Measurements from ENCODE around the gene VPS52. TPM values are rescaled to one million over a fixed set of nuclear protein-coding genes. Genes with fewer than 3 reads are reported as not detected.

VPS52 gene
- total and polyA plus RNA-seq, 9 of the 15 experiments (the other 6 are each of a cell fraction or from before 2014, with no cell fraction given): 24.4 to 103 (median 40.2) TPM

GRCh38 chr6:33247977-33248642 is 23.6 kb downstream of the VPS52 start (continued):
- TF ChIP-seq EGR1 (conservative IDR thresholded peaks at IDR 0.05) (peak; percentile 68), KAT8 (IDR thresholded peaks at IDR 0.05; ENCODE audit: low read depth) (no peak), SAP30 (IDR thresholded peaks at IDR 0.05; ENCODE audit: borderline replicate concordance, insufficient read depth, low read depth, low read length, poor library complexity, severe bottlenecking) (no peak), ZBTB17 (CRISPR knock-in tag; IDR thresholded peaks at IDR 0.05) (no peak), ESRRB (CRISPR knock-in tag; IDR thresholded peaks at IDR 0.05; ENCODE audit: borderline replicate concordance) (no peak), PHF20 (IDR thresholded peaks at IDR 0.05; ENCODE audit: partially characterized antibody) (peak; percentile 13), CREM (IDR thresholded peaks at IDR 0.05; ENCODE audit: low read depth) (0 out of 2 replicates have a peak, but pooled peaks have one; percentile 34), GATAD2A (IDR thresholded peaks at IDR 0.05) (0 out of 2 replicates have a peak, but pooled peaks have one; percentile 9), ZNF143 (CRISPR knock-in tag; IDR thresholded peaks at IDR 0.05) (no peak), TEAD4 (IDR thresholded peaks at IDR 0.05; ENCODE audit: low read length) (no peak), TEAD4 (CRISPR knock-in tag; IDR thresholded peaks at IDR 0.05; ENCODE audit: borderline replicate concordance) (no peak), ZNF347 (CRISPR knock-in tag; IDR thresholded peaks at IDR 0.05; ENCODE audit: low read depth) (no peak), DIDO1 (tag; IDR thresholded peaks at IDR 0.05; ENCODE audit: low read depth) (peak; percentile 28; the same call in 1 of the 2 replicates), RBFOX2 (IDR thresholded peaks at IDR 0.05; ENCODE audit: low read depth, low read length) (no peak), FOSL1 (tag; conservative IDR thresholded peaks at IDR 0.05) (0 out of 2 replicates have a peak, but pooled peaks have one; percentile 5)
- TF ChIP-seq, protein P1, sequence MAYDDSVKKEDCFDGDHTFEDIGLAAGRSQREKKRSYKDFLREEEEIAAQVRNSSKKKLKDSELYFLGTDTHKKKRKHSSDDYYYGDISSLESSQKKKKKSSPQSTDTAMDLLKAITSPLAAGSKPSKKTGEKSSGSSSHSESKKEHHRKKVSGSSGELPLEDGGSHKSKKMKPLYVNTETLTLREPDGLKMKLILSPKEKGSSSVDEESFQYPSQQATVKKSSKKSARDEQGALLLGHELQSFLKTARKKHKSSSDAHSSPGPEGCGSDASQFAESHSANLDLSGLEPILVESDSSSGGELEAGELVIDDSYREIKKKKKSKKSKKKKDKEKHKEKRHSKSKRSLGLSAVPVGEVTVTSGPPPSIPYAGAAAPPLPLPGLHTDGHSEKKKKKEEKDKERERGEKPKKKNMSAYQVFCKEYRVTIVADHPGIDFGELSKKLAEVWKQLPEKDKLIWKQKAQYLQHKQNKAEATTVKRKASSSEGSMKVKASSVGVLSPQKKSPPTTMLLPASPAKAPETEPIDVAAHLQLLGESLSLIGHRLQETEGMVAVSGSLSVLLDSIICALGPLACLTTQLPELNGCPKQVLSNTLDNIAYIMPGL (CRISPR knock-in tag; IDR thresholded peaks at IDR 0.05): peak; percentile 85; the same call in 1 of the 2 replicates
- TF ChIP-seq, protein P2, sequence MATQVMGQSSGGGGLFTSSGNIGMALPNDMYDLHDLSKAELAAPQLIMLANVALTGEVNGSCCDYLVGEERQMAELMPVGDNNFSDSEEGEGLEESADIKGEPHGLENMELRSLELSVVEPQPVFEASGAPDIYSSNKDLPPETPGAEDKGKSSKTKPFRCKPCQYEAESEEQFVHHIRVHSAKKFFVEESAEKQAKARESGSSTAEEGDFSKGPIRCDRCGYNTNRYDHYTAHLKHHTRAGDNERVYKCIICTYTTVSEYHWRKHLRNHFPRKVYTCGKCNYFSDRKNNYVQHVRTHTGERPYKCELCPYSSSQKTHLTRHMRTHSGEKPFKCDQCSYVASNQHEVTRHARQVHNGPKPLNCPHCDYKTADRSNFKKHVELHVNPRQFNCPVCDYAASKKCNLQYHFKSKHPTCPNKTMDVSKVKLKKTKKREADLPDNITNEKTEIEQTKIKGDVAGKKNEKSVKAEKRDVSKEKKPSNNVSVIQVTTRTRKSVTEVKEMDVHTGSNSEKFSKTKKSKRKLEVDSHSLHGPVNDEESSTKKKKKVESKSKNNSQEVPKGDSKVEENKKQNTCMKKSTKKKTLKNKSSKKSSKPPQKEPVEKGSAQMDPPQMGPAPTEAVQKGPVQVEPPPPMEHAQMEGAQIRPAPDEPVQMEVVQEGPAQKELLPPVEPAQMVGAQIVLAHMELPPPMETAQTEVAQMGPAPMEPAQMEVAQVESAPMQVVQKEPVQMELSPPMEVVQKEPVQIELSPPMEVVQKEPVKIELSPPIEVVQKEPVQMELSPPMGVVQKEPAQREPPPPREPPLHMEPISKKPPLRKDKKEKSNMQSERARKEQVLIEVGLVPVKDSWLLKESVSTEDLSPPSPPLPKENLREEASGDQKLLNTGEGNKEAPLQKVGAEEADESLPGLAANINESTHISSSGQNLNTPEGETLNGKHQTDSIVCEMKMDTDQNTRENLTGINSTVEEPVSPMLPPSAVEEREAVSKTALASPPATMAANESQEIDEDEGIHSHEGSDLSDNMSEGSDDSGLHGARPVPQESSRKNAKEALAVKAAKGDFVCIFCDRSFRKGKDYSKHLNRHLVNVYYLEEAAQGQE (IDR thresholded peaks at IDR 0.05; ENCODE audit: borderline replicate concordance): peak; percentile 78
- TF ChIP-seq, protein P2 (CRISPR knock-in tag; IDR thresholded peaks at IDR 0.05; ENCODE audit: low read depth): no peak
